Measurements from ENCODE around the gene NOD2. TPM values are rescaled to one million over a fixed set of nuclear protein-coding genes. Genes with fewer than 3 reads are reported as not detected.
A peak's percentile ranks its signal among the peaks of the same experiment; 100 is the strongest.

Gene NOD2
- total RNA-seq, 1 donor from 2014 or later = 2.9 TPM

DNA sequence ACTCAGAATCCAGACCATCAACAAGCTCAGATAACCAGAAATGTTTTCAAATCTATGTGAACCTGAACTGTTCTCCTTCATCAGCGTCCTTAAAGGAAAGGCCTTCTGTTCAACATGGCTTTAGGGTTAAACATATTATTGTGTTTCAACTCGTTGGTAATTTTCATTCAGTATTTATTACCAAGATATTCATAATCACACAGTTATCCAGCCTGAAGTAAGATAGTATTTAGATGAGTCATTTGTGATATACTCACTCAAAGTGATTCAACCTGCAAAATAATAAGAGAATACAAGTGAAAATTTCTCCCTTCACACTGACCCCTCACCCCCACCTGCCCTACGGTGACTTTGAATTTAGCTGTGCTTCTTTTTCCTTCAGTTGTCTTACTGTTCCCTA, 51.5 kb downstream of the NOD2 start:
- TF ChIP-seq, protein P1, sequence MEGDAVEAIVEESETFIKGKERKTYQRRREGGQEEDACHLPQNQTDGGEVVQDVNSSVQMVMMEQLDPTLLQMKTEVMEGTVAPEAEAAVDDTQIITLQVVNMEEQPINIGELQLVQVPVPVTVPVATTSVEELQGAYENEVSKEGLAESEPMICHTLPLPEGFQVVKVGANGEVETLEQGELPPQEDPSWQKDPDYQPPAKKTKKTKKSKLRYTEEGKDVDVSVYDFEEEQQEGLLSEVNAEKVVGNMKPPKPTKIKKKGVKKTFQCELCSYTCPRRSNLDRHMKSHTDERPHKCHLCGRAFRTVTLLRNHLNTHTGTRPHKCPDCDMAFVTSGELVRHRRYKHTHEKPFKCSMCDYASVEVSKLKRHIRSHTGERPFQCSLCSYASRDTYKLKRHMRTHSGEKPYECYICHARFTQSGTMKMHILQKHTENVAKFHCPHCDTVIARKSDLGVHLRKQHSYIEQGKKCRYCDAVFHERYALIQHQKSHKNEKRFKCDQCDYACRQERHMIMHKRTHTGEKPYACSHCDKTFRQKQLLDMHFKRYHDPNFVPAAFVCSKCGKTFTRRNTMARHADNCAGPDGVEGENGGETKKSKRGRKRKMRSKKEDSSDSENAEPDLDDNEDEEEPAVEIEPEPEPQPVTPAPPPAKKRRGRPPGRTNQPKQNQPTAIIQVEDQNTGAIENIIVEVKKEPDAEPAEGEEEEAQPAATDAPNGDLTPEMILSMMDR (IDR thresholded peaks at IDR 0.05) = no peak

DNA sequence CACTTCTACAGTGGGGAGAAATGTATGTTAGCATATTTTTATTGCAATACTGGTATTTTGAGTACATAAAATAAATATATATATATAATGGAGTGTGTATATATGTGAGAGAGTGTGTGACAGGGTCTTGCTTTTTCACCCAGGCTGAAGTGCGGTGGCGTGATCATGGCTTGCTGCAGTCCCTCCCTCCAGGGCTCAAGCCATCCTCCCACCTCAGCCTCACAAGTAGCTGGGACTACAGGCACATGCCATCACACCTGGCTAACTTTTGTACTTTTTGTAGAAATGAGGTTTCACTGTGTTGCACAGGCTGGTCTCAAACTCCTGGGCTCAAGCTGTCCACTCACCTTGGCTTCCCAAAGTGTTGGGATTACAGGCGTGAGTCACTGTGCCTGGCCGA, 52.5 kb downstream of the NOD2 start:
- ChIA-PET CTCF (interaction anchor here (1.3 to 7.4 kb wide), 7 partner anchors 60 to 419 kb away, joined by 4 to 169 read pairs (median 7); partner anchors contain the start of gene SNX20), POLR2A (interaction anchor here (0.6 to 5.1 kb wide), 5 partner anchors 65 to 471 kb away, joined by 3 to 19 read pairs (median 3); partner anchors contain the start of gene SNX20)
- Mint-ChIP-seq H3K27ac (peak overlapping the region; percentile 94), H3K9me3 (no peaks in the 10 kb centered on the region), H3K27me3 (no peaks in the 10 kb centered on the region), H3K4me1 (peaks cover 61% of the 10 kb centered on the region), H3K4me3 (no peak overlapping the region), H3K36me3 (ENCODE audit: low read depth) (peaks cover 54% of the 10 kb centered on the region)
- no peak for DNase-seq
- TF ChIP-seq, protein P1 (IDR thresholded peaks at IDR 0.05) = no peak
- no peak for ATAC-seq (ENCODE audit: low read depth)
- intact Hi-C loops (cut with micrococcal nuclease) = loop anchor here (2.0 kb wide), 2 partner anchors 531 to 721 kb away; partner anchors contain the start of gene CNEP1R1

More for the DNA sequence above, 51.5 kb downstream of the NOD2 start:
- ATAC-seq (ENCODE audit: low read depth) = no peak
- no peak for DNase-seq
- peaks cover 51% of the 10 kb centered on the region for H3K36me3 Mint-ChIP-seq (ENCODE audit: low read depth)
- ChIA-PET CTCF (interaction anchor here (0.7 to 7.4 kb wide), 10 partner anchors 61 to 720 kb away, joined by 3 to 169 read pairs (median 3); partner anchors contain the start of genes CNEP1R1 and SNX20), POLR2A (interaction anchor here (0.7 to 5.1 kb wide), 11 partner anchors 23 to 720 kb away, joined by 3 to 19 read pairs (median 5); partner anchors contain the start of genes CNEP1R1 and SNX20)
- H3K27me3 Mint-ChIP-seq = no peaks in the 10 kb centered on the region
- intact Hi-C loops (cut with micrococcal nuclease) = no loop called here
- peak overlapping the region; percentile 38 for H3K4me3 Mint-ChIP-seq
- H3K4me1 Mint-ChIP-seq = peaks cover 68% of the 10 kb centered on the region
- peak overlapping the region; percentile 94 for H3K27ac Mint-ChIP-seq
- no peaks in the 10 kb centered on the region for H3K9me3 Mint-ChIP-seq

DNA sequence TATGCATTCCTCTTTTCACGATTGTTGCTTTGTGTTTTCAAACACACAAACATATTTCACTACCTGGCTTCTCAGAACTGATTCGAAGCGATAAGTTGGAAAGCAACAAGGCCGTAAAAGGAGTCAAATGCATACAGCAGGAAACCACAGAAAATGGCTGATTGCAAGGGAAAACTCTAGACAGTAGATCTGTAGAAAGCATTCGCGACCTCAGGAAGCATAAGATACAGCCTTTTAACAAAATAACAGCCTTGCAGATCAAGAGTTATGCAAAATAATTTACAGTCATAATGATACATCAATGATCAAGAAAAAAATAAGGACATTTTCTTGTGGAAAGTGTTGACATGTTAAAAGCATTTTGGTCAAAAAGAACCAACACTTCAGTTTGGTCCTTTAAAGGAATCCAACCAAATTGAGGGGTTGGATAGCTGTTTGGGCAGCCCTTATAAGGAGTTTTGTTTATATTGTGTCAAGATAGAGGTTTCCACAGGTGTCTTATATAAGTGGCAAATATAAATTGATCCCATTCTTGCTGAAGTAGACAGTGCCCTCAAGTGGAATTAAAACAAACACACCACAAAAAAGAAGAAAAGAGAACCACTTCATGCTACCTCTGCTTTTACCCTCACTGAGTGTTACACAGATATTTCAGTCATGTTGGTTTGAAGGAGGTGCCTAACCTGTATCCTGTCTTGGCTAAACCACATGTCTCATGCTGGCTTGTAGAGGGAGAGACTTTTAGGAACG, 54.0 kb downstream of the NOD2 start:
- H3K27me3 Mint-ChIP-seq = no peaks in the 10 kb centered on the region
- no peaks in the 10 kb centered on the region for H3K9me3 Mint-ChIP-seq
- peak; percentile 61 for ATAC-seq (ENCODE audit: low read depth)
- TF ChIP-seq, protein P1 (IDR thresholded peaks at IDR 0.05) = no peak
- intact Hi-C loops (cut with micrococcal nuclease) = loop anchor here (1.0 to 2.0 kb wide), 7 partner anchors 76 to 723 kb away; partner anchors contain the start of gene CNEP1R1
- H3K4me1 Mint-ChIP-seq = peaks cover 53% of the 10 kb centered on the region
- peak overlapping the region; percentile 45 for H3K4me3 Mint-ChIP-seq
- ChIA-PET POLR2A (interaction anchor here (0.7 to 5.1 kb wide), 3 partner anchors 66 to 378 kb away, joined by 3 to 19 read pairs (median 12); partner anchors contain the start of genes BRD7 and SNX20), CTCF (interaction anchor here (0.9 to 7.4 kb wide), 8 partner anchors 56 to 421 kb away, joined by 3 to 169 read pairs (median 6); partner anchors contain the start of gene SNX20)
- DNase-seq = no peak
- H3K36me3 Mint-ChIP-seq (ENCODE audit: low read depth) = peaks cover 57% of the 10 kb centered on the region
- peak overlapping the region; percentile 11 for H3K27ac Mint-ChIP-seq

DNA sequence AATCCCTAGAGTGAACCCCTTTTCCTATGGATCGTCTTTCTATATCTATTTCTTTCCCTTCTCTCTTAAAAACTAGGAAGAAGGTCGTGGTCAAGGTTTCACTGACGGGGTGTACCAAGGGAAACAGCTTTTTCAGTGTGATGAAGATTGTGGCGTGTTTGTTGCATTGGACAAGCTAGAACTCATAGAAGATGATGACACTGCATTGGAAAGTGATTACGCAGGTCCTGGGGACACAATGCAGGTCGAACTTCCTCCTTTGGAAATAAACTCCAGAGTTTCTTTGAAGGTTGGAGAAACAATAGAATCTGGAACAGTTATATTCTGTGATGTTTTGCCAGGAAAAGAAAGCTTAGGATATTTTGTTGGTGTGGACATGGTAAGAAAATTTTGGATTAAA, 58.1 kb downstream of the NOD2 start:
- no peaks in the 10 kb centered on the region for H3K27me3 Mint-ChIP-seq
- peaks cover 64% of the 10 kb centered on the region for H3K36me3 Mint-ChIP-seq (ENCODE audit: low read depth)
- ATAC-seq (ENCODE audit: low read depth) = no peak
- CTCF ChIA-PET = interaction anchor here (0.6 to 1.1 kb wide), 4 partner anchors 80 to 425 kb away, joined by 3 to 4 read pairs (median 3); no protein-coding TSS in a partner anchor
- peaks cover 27% of the 10 kb centered on the region for H3K4me1 Mint-ChIP-seq
- POLR2A ChIA-PET = no interaction called here
- H3K9me3 Mint-ChIP-seq = no peaks in the 10 kb centered on the region
- no peak for DNase-seq
- intact Hi-C loops (cut with micrococcal nuclease) = no loop called here
- H3K4me3 Mint-ChIP-seq = no peak overlapping the region
- TF ChIP-seq, protein P1 (IDR thresholded peaks at IDR 0.05) = no peak
- no peak overlapping the region for H3K27ac Mint-ChIP-seq
